Natural killer cell (primary cell): ENCODE measurements around the gene PLB1. TPM values are rescaled to one million over a fixed set of nuclear protein-coding genes. Genes with fewer than 3 reads are reported as not detected.

ENCODE experiments used
- ATAC-seq, 3 donors: fragments of 150-1000 bp in 2 of 3; fragments of 200-7000 bp in 1 of 3; cut with Tn5 transposase; 1 replicate in 1 of 3; 2 replicates in 2 of 3; pipeline ENCODE4 v1.10.0; 2021; ENCODE audit warnings: mild to moderate bottlenecking in 2 of 3, moderate library complexity in 2 of 3
- DNase-seq, 2 donors: peaks; one replicate each; pipeline versions ENCODE4 v3.0.0 to v3.0.0-alpha.2; 2013 to 2021; ENCODE audit warnings: mixed read lengths in 1 of 2
- H3K27ac ChIP-seq: one replicate; pipeline ENCODE4 v1.5.1; 2013; ENCODE audit warnings: mild to moderate bottlenecking, low read length
- H3K27me3 ChIP-seq: one replicate; pipeline ENCODE4 v1.6.1; 2013; ENCODE audit warnings: low read length; ENCODE audit not compliant: control insufficient read depth, insufficient read depth
- H3K36me3 ChIP-seq: one replicate; pipeline ENCODE4 v1.6.1; 2013; ENCODE audit warnings: low read length; ENCODE audit not compliant: control insufficient read depth, insufficient read depth
- H3K4me1 ChIP-seq: one replicate; pipeline ENCODE4 v1.6.1; 2013; ENCODE audit warnings: low read length; ENCODE audit not compliant: control insufficient read depth, insufficient read depth
- H3K4me3 ChIP-seq: one replicate; pipeline ENCODE4 v1.5.1; 2013; ENCODE audit warnings: low read length
- H3K9me3 ChIP-seq: one replicate; pipeline ENCODE4 v1.6.1; 2013; ENCODE audit warnings: low read length; ENCODE audit not compliant: control insufficient read depth, insufficient read depth
- H3K27ac Mint-ChIP-seq, 2 donors: one replicate each; pipeline ENCODE4 v1.8.0; 2022; ENCODE audit warnings: mild to moderate bottlenecking in 2 of 2, mixed read lengths in 2 of 2, moderate library complexity in 1 of 2
- H3K27me3 Mint-ChIP-seq, 2 donors: one replicate each; pipeline ENCODE4 v1.8.0; 2022; ENCODE audit warnings: low read depth in 2 of 2, mixed read lengths in 2 of 2
- H3K36me3 Mint-ChIP-seq: one replicate; pipeline ENCODE4 v1.8.0; 2022; ENCODE audit warnings: mixed read lengths
- H3K4me1 Mint-ChIP-seq, 2 donors: one replicate each; pipeline ENCODE4 v1.8.0; 2022; ENCODE audit warnings: mixed read lengths in 2 of 2
- H3K4me3 Mint-ChIP-seq: one replicate; pipeline ENCODE4 v1.8.0; 2022; ENCODE audit warnings: mild to moderate bottlenecking, moderate library complexity, mixed read lengths
- H3K9me3 Mint-ChIP-seq, 2 donors: one replicate each; pipeline ENCODE4 v1.8.0; 2022; ENCODE audit warnings: mixed read lengths in 2 of 2
- CTCF ChIP-seq: fragments of 200-600 bp; IDR thresholded peaks from one replicate; pipeline ENCODE4 v1.8.0; 2022; ENCODE audit warnings: antibody characterized with exemption
- WGBS: methylation state at CpG from one replicate; pipeline ENCODE4 v1.1.7; 2013; ENCODE audit warnings: missing lambda C conversion rate; ENCODE audit not compliant: insufficient coverage; 5-methylcytosine and 5-hydroxymethylcytosine counted together
- intact Hi-C: fragments of 100-400 bp; cut with micrococcal nuclease; formaldehyde crosslinking; loops from one replicate; pipeline ENCODE4 v1.14.2; 2022
- total RNA-seq, 4 donors: library from RNA; stranded (reverse); fragments of 120-200 nt in 1 of 4; gene quantifications; one replicate each; pipeline versions ENCODE4 v1.2.3 to v1.2.4, GENCODE V29; 2013 to 2022

Gene PLB1
- total RNA-seq, 3 donors from 2014 or later (not counting 1 experiment from before 2014, with no cell fraction given) = 1.7 to 2.6 (median 1.9) TPM

GRCh38 chr2:28449488-28450395 is 46.1 kb upstream of the PLB1 start:
- H3K27ac Mint-ChIP-seq = peak overlapping the region in 1 of 2 donors; percentile 69
- no peaks in the 10 kb centered on the region for H3K36me3 Mint-ChIP-seq
- intact Hi-C loops = loop anchor here (5.0 to 10.0 kb wide), 2 partner anchors 57 to 175 kb away; partner anchors contain the start of gene FOSL2
- H3K9me3 Mint-ChIP-seq = no peaks in the 10 kb centered on the region
- H3K27me3 Mint-ChIP-seq = no peaks in the 10 kb centered on the region
- Histone ChIP-seq H3K4me1 (peaks cover 26% of the 10 kb centered on the region), H3K27ac (no peak overlapping the region), H3K27me3 (no peaks in the 10 kb centered on the region), H3K4me3 (no peak overlapping the region), H3K36me3 (no peaks in the 10 kb centered on the region), H3K9me3 (no peaks in the 10 kb centered on the region)
- H3K4me3 Mint-ChIP-seq = no peak overlapping the region
- TF ChIP-seq CTCF = no peak
- H3K4me1 Mint-ChIP-seq = peaks cover 14 to 30% of the 10 kb centered on the region in 2 donors
- 65% methylated on average over 16 of the region's 17 CpGs for WGBS
- DNase-seq = no peak
- peak in 2 of 3 donors; percentile 38 to 48 for ATAC-seq

- no peak overlapping the region for H3K27ac ChIP-seq
- no peak for TF ChIP-seq CTCF
- peaks cover 14 to 30% of the 10 kb centered on the region in 2 donors for H3K4me1 Mint-ChIP-seq
- H3K9me3 ChIP-seq = no peaks in the 10 kb centered on the region
- H3K36me3 Mint-ChIP-seq = no peaks in the 10 kb centered on the region
- H3K4me3 Mint-ChIP-seq = no peak overlapping the region
- peak overlapping the region in 1 of 2 donors; percentile 69 for H3K27ac Mint-ChIP-seq
- no peaks in the 10 kb centered on the region for H3K27me3 ChIP-seq
- 96% methylated on average over 15 of the region's 15 CpGs for WGBS
- intact Hi-C loops = loop anchor here (5.0 to 10.0 kb wide), 2 partner anchors 59 to 176 kb away; partner anchors contain the start of gene FOSL2
- no peaks in the 10 kb centered on the region for H3K9me3 Mint-ChIP-seq
- no peaks in the 10 kb centered on the region for H3K36me3 ChIP-seq
- no peaks in the 10 kb centered on the region for H3K27me3 Mint-ChIP-seq
- no peak overlapping the region for H3K4me3 ChIP-seq
- peaks cover 26% of the 10 kb centered on the region for H3K4me1 ChIP-seq
- DNase-seq (no peak), ATAC-seq (no peak)
Measured at GRCh38 chr2:28450901-28451565, 44.8 kb upstream of the PLB1 start.

- intact Hi-C loops = loop anchor here (1.0 to 10.0 kb wide), 4 partner anchors 60 to 749 kb away; partner anchors contain the start of gene FOSL2
- TF ChIP-seq CTCF = no peak
- WGBS = 95% methylated on average over 17 of the region's 19 CpGs
- H3K27me3 Mint-ChIP-seq = no peaks in the 10 kb centered on the region
- peak overlapping the region in 1 of 2 donors; percentile 69 for H3K27ac Mint-ChIP-seq
- no peak overlapping the region for H3K4me3 Mint-ChIP-seq
- Histone ChIP-seq H3K36me3 (no peaks in the 10 kb centered on the region), H3K4me1 (peaks cover 26% of the 10 kb centered on the region), H3K9me3 (no peaks in the 10 kb centered on the region), H3K4me3 (no peak overlapping the region), H3K27me3 (no peaks in the 10 kb centered on the region), H3K27ac (no peak overlapping the region)
- ATAC-seq (no peak), DNase-seq (no peak)
- peaks cover 14 to 30% of the 10 kb centered on the region in 2 donors for H3K4me1 Mint-ChIP-seq
- no peaks in the 10 kb centered on the region for H3K9me3 Mint-ChIP-seq
- H3K36me3 Mint-ChIP-seq = no peaks in the 10 kb centered on the region
Measured at GRCh38 chr2:28451793-28452533, 43.9 kb upstream of the PLB1 start.
